Neutrophil (primary cell): ENCODE data around the gene SLC27A1.
"Not testable (repeated sequence)": the region's sequence is repeated elsewhere in the genome, so short reads cannot be mapped to it uniquely, and the experiment has no call there.

Experiments used
- H3K27ac ChIP-seq: fragments of 200-600 bp; sonication (generic); 2 replicates; pipeline ENCODE4 v1.5.1; 2016; ENCODE audit warnings: mild to moderate bottlenecking, moderate library complexity
- H3K27me3 ChIP-seq: fragments of 200-600 bp; sonication (generic); 2 replicates; pipeline ENCODE4 v1.6.0; 2016; ENCODE audit warnings: mild to moderate bottlenecking
- H3K36me3 ChIP-seq: fragments of 200-600 bp; sonication (generic); 2 replicates; pipeline ENCODE4 v1.5.1; 2017
- H3K4me1 ChIP-seq, 2 experiments: fragments of 200-600 bp in 1 of 2; sonication (generic) in 1 of 2; 1 replicate in 1 of 2; 2 replicates in 1 of 2; pipeline versions ENCODE4 v1.5.1 to v1.6.1; 2013 to 2016; ENCODE audit warnings: low read depth in 1 of 2, low read length in 1 of 2, mild to moderate bottlenecking in 1 of 2, moderate library complexity in 1 of 2; ENCODE audit not compliant: control insufficient read depth in 1 of 2, insufficient read depth in 1 of 2
- H3K4me3 ChIP-seq, 2 experiments: fragments of 200-600 bp in 1 of 2; sonication (generic) in 1 of 2; 1 replicate in 1 of 2; 2 replicates in 1 of 2; pipeline ENCODE4 v1.5.1; 2013 to 2016; ENCODE audit warnings: low read depth in 1 of 2, low read length in 1 of 2, mild to moderate bottlenecking in 1 of 2, moderate library complexity in 1 of 2
- H3K9me3 ChIP-seq: fragments of 200-600 bp; sonication (generic); 2 replicates; pipeline ENCODE4 v1.5.1; 2016
- CTCF ChIP-seq: fragments of 200-600 bp; sonication (generic); IDR thresholded peaks from 2 replicates; pipeline ENCODE4 v1.5.1; 2016; ENCODE audit warnings: antibody characterized with exemption

The SLC27A1 gene

GRCh38 chr19:17548145-17548544, 77.8 kb downstream of the SLC27A1 start:
- Histone ChIP-seq H3K4me1 (no peaks in the 10 kb centered on the region), H3K27ac (no peak overlapping the region), H3K9me3 (no peaks in the 10 kb centered on the region), H3K27me3 (no peaks in the 10 kb centered on the region), H3K36me3 (no peaks in the 10 kb centered on the region), H3K4me3 (no peak overlapping the region)
- no peak for TF ChIP-seq CTCF

- no peak for TF ChIP-seq CTCF
- no peak overlapping the region for H3K4me3 ChIP-seq
Measured at GRCh38 chr19:17549085-17549740, 78.9 kb downstream of the SLC27A1 start.

GRCh38 chr19:17550076-17550667, 79.8 kb downstream of the SLC27A1 start:
- H3K4me3 ChIP-seq: no peak overlapping the region
- no peaks in the 10 kb centered on the region for H3K9me3 ChIP-seq
- H3K27ac ChIP-seq: no peak overlapping the region
- TF ChIP-seq CTCF: no peak
- no peaks in the 10 kb centered on the region for H3K27me3 ChIP-seq
- peaks cover 4% of the 10 kb centered on the region in 2 experiments for H3K4me1 ChIP-seq
- no peaks in the 10 kb centered on the region for H3K36me3 ChIP-seq

More at GRCh38 chr19:17549085-17549740, 78.9 kb downstream of the SLC27A1 start:
- Histone ChIP-seq H3K36me3 (no peaks in the 10 kb centered on the region), H3K4me1 (no peaks in the 10 kb centered on the region), H3K27ac (no peak overlapping the region), H3K9me3 (no peaks in the 10 kb centered on the region), H3K27me3 (no peaks in the 10 kb centered on the region)

- peaks cover 23 to 27% of the 10 kb centered on the region in 2 experiments for H3K4me1 ChIP-seq
- H3K27me3 ChIP-seq, H3K27ac ChIP-seq, H3K4me3 ChIP-seq, H3K36me3 ChIP-seq, H3K9me3 ChIP-seq: not testable (repeated sequence)
Measured at GRCh38 chr19:17552735-17553134, 82.4 kb downstream of the SLC27A1 start.

GRCh38 chr19:17553256-17553655, 82.9 kb downstream of the SLC27A1 start:
- no peaks in the 10 kb centered on the region for H3K36me3 ChIP-seq
- H3K27ac ChIP-seq: peak overlapping the region; percentile 13
- H3K9me3 ChIP-seq: no peaks in the 10 kb centered on the region
- H3K4me3 ChIP-seq: no peak overlapping the region
- H3K27me3 ChIP-seq: no peaks in the 10 kb centered on the region
- H3K4me1 ChIP-seq: peaks cover 28 to 32% of the 10 kb centered on the region in 2 experiments
- no peak for TF ChIP-seq CTCF

- no peak for TF ChIP-seq CTCF
- no peaks in the 10 kb centered on the region for H3K9me3 ChIP-seq
- peaks cover 35 to 47% of the 10 kb centered on the region in 2 experiments for H3K4me1 ChIP-seq
- peak overlapping the region; percentile 89 for H3K27ac ChIP-seq
- peaks cover 5% of the 10 kb centered on the region for H3K36me3 ChIP-seq
- peak overlapping the region; percentile 85 to 93 for H3K4me3 ChIP-seq
- H3K27me3 ChIP-seq: no peaks in the 10 kb centered on the region
Measured at GRCh38 chr19:17554968-17555479, 84.7 kb downstream of the SLC27A1 start.
